Islet of Langerhans (tissue), 1 donor: ENCODE measurements around the gene MVD.
"Not testable (repeated sequence)": the region's sequence is repeated elsewhere in the genome, so short reads cannot be mapped to it uniquely, and the experiment has no call there.

Experiments used
- FAIRE-seq: peaks from one replicate; lab custom pipeline; 2011; peaks lifted over from hg19 to GRCh38; lab: Jason Lieb, UNC

The MVD gene

GRCh38 chr16:88624977-88625576 is 37.8 kb downstream of the MVD start:
- FAIRE-seq = no peak

- FAIRE-seq = no peak
Measured at GRCh38 chr16:88624481-88624880, 38.4 kb downstream of the MVD start.

DNA sequence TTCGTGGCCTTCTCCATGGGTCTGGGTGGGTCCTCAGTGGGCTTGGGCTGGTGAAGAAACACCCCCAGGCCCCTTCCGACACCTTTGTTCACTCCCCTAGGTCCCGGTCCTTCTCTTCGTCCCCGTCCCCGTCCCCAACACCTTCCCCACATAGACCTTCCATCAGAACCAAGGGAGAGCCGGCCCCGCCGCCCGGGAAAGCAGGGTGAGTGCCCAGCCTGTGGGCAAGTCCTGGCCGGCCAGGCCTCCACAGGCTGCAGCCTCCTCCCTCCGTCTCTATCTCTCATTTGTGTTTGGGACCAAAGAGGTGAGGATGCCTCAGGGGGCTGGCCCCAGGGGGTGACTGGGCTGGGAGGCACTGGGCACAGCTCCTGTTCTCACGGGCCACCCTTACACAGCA is 39.0 kb downstream of the MVD start:
- no peak for FAIRE-seq

- FAIRE-seq = no peak
Measured at GRCh38 chr16:88622866-88623265, 40.0 kb downstream of the MVD start.

GRCh38 chr16:88622125-88622524 is 40.8 kb downstream of the MVD start:
- no peak for FAIRE-seq

GRCh38 chr16:88619859-88620815 is 42.8 kb downstream of the MVD start:
- FAIRE-seq = no peak

GRCh38 chr16:88618956-88619667 is 43.8 kb downstream of the MVD start:
- no peak for FAIRE-seq

DNA sequence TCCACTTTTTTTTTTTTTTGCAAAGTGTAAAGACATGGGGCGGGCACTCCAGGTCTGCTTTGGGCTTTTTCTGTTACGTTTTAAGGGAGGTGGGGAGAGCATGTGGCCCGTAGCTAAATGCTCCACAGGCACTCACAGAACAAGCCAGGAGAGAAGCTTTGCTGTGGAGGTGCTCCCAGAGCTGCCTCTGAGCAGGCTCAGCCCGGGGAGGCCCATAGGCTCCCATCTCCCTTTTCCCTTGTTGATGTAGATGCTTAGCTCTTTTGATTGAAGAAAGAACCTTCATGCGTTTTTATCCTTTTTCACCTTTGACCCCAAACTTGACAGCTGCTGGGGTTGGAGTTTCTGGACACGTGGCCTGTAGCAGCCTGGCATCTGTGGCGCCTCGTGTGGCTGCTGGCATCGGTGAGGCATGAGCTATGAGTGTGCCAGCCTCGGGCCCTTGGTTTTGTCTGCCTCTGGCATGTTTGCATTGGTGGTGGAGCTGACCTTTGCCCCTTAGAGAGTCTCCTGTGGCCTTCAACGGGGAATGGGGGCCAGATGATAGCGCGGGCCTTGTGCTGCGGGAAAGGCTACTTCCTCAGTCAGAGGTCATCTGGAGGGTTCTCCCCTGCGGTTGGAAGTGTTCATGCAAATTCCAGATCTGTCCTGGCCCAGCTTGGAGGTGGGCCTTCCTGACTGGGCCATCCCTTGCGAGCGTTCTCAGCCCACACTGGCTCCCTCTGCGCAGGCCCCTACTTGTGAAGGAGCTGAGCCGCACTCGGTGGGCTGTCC is 44.5 kb downstream of the MVD start:
- FAIRE-seq = no peak

DNA sequence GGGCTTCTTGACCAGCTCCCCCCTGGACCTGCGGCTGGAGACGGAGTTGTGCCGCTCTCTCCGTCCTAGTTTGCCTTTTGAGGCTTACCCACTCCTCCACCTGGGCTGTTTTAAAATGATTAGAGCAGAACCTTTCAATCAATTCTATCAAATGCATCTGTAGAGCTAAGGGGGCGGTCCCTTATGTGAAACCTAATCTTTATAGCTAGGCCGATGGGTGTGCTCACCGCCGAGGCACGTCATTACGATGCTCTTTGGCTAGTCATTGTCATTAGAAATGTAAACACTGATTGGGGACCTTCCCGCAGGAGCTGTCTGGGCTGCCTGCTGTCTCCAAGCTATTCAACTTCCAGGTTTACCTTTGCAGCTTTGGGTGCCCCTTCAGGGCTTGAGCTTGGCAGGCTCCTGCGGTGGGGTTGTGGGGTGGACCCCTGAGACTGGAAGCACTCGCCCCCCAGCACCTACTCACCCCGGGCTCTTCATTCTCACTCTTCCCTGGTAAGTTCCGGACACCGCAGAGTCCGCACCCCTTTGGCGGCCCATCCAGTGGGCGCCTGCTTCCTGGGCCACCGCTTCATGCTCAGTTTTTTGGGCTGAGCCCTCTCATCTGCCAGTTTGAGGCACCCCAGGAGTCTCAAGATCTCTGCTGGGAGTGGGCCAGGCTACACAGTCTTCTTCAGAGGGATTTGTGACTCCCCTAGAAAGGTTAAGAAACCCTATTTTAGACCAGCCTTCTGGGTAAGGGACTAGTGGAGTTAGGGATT is 45.4 kb downstream of the MVD start:
- no peak for FAIRE-seq

DNA sequence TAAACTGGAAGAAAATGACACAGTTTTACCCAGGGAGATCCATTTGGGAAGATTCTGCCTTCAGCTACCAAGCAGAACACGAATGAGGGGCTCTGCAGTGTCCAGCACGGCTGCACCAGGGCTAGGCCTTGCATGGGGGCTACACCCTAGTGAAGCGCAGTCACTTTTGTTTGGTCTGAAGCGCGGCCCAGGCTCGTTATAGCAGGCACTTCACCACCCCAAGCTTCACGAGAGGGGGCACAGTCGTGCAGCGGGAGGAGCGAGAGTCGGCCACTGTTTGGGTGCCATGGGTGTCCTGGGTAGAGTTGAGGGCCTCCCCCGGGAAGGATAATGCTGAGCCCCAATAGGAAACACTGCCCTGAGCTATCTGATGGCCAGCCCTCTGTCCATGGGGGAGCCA is 46.2 kb downstream of the MVD start:
- FAIRE-seq = no peak

DNA sequence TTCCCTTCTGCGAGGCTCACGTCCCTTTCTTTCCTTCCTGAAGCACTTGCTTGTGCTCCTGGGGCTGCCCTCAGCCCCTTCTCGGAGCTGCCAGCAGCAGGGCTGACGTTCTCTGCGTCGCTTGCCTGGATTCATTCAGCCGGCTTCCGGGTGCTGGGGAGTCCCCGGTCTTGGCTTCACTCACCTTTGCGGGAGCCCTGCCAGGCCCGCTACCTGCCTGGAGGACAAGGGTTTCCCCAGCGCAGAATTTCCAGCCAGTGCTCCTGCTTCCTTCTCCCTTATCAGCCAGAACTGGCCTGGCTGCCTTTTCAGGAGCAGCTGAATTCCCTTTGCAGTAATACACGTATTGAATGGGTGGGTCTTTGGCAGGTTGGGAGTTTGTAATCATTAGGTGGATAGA is 46.6 kb downstream of the MVD start:
- no peak for FAIRE-seq

DNA sequence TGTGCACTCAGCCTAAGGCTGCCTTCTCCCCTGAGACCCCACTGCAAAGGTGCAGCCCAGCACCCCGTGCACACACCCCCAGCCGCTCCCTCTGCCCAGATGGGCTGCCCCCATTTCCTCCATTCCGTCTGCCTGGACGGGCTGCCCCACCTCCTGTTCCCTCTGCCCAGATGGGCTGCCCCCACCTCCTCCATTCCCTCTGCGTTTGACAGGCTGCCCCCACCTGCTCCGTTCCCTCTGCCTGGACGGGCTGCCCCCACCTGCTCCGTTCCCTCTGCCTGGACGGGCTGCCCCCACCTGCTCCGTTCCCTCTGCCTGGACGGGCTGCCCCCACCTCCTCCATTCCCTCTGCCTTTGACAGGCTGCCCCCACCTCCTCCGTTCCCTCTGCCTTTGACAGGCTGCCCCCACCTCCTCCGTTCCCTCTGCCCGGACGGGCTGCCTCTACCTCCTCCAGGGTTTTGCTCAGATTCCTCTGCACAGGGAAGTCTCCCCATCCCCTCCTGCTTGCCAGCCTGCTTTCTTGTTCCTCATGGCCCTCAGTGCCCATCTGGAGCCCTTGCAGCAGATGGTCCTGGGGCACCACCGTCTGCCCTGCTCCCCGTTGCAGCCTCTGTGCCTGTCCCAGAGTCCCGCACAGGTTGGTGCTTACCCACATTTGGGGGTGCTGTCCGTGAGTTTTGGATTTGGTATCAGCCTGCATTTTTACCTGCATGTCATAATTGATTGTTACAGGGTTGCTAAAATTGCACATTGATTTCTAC is 47.9 kb downstream of the MVD start:
- FAIRE-seq = no peak

- no peak for FAIRE-seq
Measured at GRCh38 chr16:88613911-88614817, 48.7 kb downstream of the MVD start.

- FAIRE-seq = no peak
Measured at GRCh38 chr16:88613293-88613692, 49.6 kb downstream of the MVD start.

GRCh38 chr16:88610909-88611812 is 51.7 kb downstream of the MVD start:
- no peak for FAIRE-seq

- FAIRE-seq = no peak
Measured at GRCh38 chr16:88610080-88610479, 52.8 kb downstream of the MVD start.

DNA sequence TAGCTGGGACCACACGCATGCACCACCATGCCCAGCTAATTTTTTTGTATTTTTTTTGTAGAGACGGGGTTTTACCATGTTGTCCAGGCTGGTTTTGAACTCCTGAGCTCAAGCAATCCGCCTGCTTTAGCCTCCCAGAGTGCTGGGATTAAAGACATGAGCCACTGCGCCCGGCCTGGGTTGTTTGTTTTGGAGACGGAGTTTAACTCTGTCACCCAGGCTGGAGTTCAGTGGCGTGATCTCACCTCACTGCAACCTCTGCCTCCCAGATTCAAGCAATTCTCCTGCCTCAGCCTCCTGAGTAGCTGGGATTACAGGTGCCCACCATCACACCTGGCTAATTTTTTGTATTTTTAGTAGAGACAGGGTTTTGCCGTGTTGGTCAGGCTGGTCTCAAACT is 53.5 kb downstream of the MVD start:
- not testable (repeated sequence) for FAIRE-seq

DNA sequence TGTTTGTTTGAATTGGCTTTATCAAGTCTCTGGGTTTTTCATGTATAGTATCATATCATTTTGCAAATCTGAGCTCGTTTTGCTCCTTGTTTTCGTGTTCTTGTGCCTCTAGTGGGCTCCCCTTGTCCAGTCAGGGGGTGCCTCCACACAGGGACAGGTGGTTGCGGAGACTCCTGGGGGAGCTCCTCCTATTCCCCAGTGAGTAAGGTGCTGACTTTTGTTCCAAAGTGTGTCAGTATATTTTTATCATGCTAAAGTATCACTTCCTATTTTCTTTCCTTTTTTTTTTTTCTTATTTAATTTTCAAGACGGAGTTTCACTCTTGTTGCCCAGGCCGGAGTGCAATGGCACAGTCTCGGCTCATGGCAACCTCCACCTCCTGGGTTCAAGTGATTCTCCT is 54.8 kb downstream of the MVD start:
- no peak for FAIRE-seq
